HG03175 (cell line): Measurements from ENCODE around the gene THADA.

Experiments
- ATAC-seq: cut with Tn5 transposase; IDR thresholded peaks from one replicate; pipeline ENCODE4 v1.9.1; 2021; ENCODE audit warnings: mild to moderate bottlenecking, moderate library complexity; ENCODE audit not compliant: unreplicated experiment

The THADA gene

DNA sequence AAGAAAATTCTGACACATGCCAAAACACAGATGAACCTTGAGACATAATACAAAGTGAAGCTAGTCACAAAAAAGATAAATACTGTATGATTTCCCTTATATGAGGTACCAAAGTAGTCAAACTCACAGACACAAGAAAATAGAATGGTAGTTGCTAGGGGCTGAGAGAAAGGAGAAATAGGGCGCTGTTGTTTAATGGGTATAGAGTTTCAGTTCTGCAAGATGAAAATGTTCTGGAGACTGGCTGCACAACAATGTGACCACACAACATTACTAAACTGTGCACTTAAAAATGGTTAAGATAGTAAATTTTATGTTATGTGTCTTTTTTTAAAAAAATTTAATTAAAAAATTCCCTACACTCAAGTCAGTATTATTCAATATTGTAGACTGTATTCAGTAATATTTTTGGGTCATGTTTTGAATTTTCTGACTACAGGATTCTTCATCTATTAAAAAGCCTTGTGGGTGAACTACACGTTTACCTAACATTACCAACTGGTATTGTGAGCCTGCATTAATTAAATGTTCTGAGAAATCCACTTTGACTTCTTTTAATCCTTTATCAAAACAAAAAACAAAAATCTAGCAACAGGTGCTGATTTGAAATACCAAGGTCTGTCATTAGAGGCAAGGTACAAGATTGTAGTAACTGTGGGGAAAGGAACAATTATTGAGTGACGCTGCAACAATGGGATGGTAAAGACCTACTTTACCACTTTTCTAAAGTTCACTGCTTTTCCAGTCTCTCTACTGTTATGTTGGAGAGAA lies 228.6 kb downstream of the THADA start:
- ATAC-seq = peak; percentile 38

DNA sequence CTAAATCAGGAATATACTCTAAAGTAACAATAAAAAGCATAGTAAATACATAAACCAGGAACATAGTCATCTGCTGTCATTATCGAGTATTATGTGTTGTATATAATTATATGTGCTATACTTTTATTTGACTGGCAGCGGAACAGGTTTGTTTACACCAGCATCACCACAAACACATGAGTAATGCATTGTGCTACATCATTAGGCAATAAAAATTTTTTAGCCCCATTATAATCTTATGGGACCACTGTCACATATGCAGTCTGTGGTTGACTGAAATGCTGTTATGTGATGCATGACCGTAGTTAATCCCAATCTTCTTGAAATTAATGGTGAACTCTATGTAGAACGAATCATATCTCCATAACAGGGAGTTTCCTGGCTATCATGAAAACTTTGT lies 232.7 kb downstream of the THADA start:
- no peak for ATAC-seq

DNA sequence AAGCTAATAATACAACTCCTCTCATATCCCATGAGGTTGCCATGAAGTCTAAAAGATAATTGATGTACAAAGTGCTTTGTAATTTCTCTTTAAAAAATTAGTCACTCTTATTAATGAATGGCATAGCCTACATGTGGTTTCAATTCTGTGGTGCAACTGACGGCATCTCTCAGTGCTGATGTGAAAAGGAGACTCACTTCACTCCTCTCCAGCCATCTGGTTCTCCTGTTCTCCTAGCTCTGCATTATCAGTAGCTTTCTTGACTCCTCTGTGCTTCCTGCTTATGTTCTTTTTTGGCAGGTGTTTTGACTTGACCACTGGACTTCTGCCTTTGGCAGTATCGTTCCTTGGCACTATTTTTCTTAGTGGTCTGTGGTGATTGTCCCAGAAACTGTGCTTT lies 234.6 kb downstream of the THADA start:
- ATAC-seq = no peak

DNA sequence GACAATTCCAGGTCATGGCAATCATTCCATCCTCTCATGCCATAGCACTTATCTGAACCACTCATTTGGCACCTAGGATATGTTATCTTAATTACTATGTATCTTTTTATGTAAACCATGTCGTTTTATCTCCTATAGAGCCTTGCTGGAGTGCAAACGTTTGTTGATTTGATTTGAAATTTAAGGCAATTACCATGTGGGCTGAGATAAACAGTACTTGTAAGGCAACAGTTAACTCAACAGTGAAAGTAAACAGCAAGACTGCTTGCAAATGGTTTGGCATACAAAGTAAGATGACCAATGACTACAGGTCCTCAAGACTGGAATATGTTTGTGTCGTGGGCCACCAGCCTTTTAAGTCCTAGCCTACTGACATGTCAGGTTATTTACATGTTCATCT lies 235.7 kb downstream of the THADA start:
- ATAC-seq = no peak

DNA sequence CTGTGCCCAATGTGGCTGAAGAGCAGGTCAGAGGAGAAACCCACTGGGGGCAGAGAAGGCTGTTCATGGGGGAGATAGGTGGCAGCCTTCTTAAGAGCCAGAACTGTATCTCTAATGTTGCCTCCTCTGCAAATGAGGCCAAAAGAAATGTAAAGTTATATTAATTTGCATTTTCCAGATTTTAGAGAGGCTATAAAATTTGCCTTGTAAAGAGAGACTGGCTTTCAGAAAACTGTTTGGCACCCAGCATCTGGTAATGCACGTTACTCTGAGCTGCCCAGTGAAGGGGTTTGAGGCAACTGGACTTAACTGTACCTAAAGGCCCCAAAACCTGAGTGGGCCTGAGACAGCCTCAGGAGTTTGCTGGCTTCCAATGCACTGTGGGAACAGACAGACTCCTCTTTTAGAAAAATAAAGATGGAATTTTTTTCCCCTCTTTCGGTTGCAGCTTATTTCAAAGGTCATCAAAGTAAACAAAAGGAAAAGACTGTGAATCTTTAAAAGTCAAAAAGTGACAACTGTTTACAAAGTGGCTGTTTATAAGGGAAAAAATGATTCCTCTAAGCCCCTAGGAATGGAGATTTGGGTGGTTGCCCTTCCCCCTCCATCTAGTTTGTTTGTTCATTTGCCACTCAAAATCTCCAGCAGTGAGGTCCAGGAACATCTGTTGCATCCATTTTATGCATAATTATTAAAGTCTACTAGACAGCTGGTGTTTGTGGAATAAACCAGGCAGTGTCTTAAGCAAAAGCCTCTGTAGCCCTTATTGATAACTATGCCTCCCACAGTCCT lies 237.2 kb downstream of the THADA start:
- ATAC-seq = no peak

DNA sequence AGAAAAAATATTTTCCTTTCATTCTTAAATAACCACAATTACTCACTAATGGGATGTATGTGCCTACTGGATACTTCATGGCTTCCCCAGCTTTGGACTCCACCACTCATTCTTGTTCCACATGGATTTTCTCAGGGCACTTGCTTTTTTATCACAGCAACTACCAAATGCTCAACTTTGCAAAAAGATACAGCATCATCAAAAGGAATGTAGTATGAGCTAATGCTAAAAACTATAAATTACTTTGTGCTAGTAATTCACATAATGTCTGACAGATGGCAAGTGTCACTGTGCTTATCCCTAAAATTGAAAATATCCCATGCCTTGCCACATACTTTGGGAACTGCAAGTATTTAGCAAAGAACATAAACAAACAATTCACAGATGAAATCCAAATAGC lies 239.1 kb downstream of the THADA start:
- no peak for ATAC-seq

DNA sequence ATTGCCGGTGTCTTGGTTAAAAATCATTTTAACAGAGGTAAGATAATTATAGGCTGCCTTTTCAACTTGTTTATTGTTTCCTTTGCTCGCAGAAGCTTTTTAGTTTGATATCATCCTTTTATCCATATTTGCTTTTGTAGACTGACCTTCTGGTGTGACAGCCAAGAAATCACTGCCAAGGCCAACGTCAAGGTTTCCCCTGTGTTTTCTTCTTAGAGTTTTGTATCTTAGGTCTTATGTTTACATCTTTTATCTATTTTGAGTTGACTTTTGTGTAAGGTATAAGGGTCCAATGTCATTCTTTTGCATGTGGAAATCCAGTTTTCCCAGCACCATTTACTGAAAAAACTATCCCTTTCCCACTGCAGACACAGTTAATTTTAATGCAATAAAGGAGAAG lies 240.4 kb downstream of the THADA start:
- ATAC-seq = no peak

DNA sequence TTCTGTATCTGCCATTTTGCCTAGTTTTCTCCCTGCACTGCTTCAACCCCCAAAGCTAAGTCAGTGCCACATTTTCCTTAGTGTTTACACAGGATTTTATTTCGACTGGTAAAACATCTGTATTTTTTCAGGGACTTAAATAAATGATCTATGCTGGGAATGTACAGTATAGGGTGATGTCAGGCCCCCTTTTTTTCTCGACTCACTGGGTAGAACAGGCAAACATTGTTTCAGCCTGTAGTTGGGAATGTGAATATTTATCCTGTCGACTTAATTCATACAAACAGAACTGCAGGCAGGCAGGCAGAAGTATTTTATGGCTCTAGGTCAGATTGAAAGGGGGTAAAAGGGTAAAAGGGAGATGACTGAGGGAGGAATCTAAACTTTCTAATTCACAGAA lies 245.9 kb downstream of the THADA start:
- no peak for ATAC-seq

DNA sequence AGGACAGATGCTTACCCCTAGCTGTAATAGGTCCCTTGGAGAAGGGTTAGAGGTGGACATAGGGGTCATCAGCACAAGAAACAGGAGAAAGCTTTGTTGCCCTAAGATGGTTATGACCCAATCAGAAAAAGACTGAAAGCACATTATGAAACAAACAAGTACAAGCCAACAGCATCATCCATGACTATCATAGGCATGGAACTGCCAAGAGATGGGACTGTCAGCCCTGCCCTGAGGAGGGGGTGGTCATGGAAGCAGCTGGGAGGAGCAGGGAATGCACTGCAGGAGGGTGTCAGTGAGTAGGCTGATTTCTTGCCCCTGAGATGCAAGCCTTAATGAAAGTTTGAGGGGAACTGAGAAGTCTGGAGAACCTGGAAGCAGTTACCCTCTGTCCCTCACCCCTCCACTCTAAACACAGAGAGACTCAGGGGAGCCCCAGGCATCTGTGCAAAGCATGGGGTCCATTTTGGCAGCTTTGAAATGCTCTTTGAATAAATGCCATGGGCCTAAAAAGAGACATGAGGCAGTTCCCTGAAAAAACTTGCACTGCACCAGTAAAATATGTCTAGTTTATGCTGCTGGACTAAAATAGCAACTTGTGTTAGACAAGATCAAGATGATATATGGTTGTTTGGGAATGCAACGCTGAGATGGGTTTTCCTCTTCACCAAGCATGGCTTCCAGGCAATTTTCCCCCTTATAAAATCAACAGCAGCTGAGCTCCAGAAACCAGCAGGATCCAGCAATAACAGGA lies 246.8 kb downstream of the THADA start:
- ATAC-seq = no peak

DNA sequence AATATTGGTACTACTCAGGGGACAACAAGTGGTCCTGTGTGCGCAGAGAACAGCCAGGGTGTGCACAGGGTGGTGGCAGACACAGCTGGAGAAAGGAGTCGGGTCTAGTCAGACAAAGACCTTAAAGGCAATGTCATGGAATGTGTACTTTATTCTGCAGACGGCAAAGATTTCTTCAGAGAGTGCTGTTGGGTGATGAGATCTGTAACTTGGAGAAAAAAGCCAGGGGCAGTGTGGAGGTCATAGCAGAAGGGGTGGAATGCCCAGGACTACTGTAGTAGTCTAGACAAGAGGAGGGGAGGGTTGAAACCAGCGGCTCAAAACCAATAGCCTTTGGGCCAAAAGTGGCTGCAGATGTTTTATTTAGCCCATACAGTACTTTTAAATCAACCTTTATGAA lies 248.1 kb downstream of the THADA start:
- ATAC-seq = no peak

DNA sequence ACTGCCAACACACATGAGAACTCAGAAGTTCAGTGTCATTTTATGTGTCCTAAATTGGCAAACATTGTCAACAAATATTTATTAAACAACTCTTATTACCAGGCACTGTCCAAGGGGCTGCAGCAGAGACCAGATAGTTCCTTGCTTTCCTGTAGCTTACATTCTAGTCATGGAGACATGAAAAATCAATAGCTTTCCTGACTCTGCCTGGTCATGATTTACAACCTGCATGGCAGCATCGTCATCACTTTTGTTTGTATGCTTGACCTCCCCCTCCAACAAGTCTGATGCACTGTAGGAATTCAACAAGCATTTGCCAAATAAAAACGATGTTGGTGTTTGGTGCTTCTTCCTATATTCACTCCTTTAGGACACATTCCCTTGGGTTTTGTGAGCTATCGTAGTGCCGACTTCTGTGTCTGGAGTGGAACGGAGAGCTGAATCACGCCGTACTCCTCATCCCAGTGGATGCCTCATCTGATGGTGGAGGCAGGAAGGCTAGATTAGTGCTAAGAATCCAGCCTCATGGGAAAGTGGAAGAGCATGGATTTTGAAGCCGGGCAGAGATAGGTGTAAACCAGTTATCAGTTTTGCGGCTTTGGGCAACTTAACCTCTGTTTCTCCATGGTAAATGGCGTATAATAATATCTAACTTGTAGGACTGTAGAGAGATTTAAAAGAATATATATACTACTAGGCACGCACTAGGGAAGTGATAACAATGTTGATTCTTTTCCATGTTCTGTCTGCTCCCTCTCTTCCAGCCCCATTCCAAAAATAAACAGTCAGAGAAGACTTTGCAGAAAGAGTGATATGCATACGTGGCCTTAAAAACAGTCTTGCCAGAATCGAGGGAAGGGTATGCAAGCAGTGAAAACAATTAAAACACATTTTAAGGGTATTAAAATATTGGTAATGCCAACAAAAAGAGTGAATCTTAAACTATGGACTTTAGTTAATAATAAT lies 249.0 kb downstream of the THADA start:
- no peak for ATAC-seq

DNA sequence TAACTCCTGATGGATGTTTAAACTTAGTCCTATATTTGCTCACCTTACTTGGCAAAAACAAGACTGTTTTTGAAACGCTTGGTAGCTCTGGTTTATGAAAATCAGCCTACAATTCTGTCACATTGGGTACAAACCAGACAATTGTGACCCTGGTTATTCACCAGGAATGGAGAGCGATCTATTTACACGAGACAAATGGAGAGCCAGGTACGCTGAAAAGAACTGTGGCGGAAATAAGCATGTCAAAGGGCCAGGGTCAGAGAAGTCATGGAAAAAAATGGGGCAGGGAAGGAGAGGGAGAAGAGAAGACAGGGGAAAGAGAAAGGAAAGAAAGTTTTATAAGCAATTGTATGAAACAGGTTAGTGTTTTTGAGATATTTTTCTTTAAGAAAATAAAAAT lies 250.0 kb downstream of the THADA start:
- ATAC-seq = no peak

DNA sequence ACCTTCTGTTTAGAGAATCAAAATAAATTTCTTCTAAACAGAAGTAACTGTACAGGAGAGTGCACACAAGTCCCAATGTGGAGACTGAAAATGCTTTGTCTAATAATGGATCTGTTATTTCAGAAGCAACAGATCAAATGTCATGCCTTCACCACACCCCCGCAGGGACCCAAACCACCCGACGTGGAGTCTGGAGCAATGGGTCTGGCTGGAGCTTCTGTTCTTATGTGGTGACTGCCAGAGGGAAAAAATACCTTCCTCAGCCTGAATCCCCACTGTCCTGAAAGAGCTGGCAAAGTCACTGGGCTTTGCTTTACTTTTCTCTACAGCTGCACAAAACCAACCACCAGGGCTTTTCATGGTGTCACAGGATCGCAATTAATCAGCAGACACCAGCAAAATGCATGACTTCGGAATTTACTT lies 250.4 kb downstream of the THADA start:
- ATAC-seq = no peak

DNA sequence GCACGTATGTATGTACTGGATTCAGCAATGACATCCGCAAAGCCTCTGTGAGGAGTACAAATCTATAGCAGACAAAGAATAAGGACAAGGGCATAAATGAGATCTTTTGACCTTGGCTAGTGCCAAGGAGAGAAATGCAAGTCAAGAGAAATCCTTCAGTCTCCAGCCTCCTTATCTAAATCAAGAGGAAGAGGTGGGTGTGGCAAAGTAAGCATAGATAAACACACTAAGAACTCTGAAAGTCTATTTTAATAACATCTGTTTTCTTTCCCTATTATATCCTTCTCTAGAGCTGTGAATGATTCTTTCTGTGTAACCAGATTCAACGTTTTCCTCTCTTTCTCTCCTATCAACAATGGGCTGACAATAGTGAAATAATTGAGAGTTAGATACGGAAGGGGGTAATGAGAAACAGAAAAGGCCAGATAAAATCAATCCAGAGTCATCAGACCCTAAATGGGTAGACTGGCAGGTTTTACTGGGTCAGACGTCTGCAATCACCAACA lies 250.9 kb downstream of the THADA start:
- ATAC-seq = no peak

DNA sequence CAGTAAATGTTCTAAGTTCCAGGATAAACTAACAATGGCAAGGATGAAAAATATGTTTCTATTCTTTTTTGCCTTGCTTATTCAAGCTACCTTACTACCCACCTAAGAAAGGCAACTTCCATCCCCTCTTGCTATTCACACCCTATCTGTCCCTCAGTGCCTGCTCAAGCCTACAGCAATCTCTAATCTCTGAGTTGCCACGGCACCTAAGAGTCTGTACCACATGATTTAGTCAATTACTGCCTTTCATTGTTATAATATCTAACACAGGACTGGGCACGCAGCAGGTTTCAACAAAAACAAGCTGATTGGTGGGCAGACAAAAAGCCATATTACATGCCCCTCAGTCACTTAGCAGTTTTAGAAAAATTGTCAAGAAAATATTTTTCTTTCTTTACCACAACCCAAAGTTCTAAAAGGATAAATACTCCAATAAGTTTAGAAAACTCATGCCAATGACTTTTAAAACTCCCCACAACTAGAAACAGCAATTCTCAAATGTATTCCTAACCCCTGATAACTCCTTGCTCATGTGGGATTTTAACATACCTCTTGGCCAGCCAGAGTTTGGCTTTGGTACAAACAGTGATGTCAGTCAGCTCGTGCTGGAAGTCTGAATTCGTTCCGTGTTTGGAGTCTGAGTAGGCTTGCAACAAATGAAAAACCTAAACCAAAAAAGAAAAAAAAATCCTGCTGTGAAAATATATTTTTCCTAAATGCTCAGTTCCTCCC lies 252.1 kb downstream of the THADA start:
- no peak for ATAC-seq

DNA sequence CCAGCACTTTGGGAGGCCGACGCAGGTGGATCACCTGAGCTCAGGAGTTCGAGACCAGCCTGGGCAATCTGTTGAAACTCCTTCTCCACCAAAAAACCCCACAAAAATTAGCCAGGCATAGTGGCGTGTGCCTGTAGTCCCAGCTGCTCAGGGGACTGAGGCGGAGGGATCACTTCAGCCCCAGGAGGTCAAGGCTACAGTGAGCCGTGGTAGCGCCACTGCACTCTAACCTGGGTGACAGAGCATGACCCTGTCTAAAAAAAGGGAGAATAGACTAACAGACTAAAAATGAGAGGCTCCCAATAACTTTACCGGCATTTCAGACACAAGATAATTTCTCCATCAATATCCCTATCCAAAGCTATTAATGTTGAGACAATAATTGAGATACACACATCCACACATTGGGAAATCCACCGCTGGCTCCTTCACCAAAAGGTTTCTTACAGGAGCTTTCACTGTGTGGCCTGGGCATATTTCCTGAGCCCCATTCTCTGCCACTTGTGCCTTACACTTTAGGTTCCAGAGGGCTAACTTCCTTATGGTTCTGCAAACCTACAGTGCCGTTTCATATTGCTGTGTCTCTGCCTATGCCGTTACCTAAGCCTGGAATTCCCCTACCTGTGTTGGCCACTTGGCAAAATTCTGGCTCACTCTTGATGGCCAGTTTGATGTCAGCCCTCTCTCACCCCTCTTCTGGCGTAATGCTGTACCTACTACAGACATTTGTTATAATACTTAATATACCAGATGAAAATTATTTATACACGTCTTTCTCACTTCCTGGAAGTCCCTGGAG lies 253.7 kb downstream of the THADA start:
- no peak for ATAC-seq

DNA sequence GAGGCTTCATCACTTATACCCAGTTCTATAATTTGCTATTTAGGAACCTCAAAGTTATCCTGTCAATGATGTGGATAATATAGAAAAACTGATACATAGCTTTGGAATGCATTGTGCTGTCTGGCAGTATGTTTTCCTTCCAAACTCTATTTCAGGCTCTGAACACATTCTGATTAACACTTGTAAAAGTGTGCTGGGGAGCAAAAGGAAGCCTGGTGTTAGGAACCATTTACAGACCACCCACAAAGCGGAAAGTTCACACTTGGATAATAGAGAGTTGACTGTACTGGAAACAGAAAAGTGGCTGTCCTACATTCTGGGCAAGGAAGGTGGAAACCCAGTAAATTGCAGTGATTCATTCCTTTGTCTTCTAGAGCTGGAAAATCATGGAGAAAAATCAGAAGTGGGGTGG lies 254.9 kb downstream of the THADA start:
- no peak for ATAC-seq

DNA sequence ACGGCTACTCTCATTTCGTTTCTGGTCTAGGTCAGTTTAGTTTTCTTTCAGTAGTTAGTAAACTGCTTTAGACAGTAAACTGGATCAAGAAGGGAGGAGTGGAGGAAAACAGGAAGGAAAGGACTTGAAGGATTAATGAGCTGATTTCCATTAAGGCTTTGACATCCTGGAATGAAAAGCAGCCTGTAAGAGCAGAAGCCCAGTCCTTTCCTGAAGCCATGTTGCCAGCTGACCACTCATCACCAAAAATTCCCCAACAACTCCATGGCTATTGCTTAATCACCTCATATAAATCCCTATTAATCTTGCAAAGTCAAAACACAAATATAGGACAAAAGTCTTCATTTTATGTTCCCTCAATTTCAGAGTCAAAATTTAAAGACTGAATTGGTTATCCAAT lies 255.8 kb downstream of the THADA start:
- ATAC-seq = no peak

DNA sequence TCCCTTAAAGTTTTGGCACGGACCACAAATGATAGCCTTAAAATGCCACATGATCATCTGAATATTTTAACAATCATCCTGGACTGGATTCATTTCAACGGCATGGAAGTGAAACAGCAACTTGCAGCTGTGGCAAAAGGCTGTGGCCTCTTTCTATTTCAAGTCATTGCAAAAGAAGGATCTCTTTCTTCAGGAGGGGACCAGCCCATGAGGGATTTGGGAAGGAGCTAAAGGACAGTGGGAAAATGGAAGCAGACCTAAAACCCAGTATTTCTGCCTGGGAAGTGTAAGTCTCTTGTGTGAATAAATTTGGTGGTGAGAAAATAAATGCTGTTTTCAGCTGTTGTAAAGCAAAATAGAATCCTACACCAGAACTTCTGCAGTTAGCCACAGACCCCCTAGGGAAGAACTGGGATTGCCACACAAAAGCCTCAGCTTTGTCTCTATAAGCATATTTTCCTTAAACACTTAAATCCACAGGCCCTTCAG lies 262.1 kb downstream of the THADA start:
- ATAC-seq = no peak
